IPS-NIHi11 (cell line): ENCODE data around the gene CLDN9.
"Not testable (repeated sequence)": the region's sequence is repeated elsewhere in the genome, so short reads cannot be mapped to it uniquely, and the experiment has no call there.

Experiments
- DNase-seq: peaks from one replicate; pipeline ENCODE4 v3.0.0; 2012; ENCODE audit warnings: mixed read lengths, low spot score

Gene CLDN9

GRCh38 chr16:3030222-3031212, 17.8 kb downstream of the CLDN9 start:
- no peak for DNase-seq

DNA sequence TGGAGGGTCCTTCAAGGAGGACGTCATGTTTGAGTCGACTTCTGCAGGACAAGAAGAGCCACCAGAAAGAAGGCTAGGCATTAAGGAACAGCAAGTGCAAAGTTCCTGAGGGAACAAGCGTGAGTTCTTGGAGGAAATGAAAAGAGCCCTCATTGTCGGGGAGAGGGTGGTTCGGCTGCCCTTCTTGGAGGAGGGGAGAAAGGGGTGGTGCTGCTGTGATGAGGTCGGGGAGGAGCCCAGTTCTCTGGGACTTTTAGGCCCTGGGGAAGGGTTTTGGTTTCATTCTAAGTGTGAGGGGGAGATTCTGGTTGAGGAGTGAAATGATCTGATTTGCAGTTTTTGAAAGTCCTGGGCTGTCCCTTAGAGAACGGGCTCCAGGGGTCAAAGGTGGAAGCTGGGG, 19.9 kb downstream of the CLDN9 start:
- no peak for DNase-seq

DNA sequence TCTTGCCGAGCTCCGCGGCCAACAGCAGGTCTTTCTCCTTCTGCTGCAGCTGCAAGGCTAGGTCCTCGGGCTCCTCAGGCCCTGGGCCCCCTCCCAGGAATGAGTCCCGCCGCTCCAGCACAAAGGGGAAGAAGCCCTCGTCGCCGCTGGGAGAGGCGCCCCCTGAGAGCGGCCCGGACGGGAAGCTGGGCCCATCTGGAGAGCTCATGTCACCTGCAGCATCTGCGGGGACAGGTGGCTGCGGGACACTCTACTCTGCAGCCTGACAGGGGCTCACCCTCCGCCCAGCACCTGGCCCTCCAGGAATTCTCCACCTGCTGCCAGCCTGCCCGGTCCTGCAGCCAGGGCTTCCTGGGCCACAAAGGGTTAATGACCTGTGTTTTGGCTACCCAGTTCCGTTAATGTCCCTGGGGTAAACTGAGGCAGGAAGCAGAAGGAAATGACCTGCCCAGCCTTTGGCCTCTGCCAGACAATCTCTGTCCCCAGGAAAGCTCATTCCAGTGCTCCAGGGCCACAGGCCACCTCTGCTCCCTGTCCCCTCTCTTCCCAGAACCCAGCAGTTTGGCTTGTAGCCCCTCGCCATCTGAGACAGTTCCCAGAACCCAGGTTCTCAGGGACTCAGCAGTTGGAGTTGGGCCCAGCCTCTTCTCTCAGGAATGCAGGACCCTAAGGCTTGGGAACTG, 22.7 kb downstream of the CLDN9 start:
- DNase-seq = no peak

DNA sequence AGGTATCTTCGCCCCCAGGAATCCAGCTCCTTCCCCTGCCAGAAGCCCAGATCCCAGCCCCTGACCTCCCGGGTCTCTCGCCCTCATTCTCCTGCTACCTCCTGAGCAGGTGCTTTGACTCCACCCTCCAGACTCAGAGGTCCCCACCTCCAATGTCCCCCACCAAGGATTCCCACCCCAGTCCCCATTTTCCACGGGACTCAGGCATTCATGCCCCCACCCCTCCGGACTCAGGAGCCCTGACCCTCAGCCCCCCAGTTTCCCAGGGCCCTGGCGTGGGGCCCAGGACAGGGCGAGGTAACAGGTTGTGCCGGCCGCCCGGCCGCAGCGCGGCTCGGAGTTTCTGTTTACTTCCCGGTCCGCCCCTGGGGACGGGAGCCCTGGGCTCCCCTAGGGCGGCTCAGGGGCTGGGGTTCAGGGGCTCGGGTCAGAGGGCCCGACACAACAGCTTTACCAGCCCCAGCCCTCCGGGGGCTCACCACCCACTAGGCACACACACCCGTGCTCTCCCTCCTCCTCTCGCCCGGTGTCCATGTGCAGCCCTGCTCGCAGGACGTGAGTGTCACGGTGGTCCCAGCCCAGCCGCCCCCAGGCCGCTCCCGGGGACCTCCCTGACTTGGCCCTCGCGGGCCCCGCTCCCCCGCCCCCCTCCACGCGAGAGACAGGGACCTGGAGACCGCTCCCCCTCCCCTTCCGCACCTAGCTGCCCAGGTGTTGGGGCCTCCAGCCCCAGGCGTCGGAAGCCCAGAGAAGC, 23.4 kb downstream of the CLDN9 start:
- DNase-seq = peak; percentile 55

DNA sequence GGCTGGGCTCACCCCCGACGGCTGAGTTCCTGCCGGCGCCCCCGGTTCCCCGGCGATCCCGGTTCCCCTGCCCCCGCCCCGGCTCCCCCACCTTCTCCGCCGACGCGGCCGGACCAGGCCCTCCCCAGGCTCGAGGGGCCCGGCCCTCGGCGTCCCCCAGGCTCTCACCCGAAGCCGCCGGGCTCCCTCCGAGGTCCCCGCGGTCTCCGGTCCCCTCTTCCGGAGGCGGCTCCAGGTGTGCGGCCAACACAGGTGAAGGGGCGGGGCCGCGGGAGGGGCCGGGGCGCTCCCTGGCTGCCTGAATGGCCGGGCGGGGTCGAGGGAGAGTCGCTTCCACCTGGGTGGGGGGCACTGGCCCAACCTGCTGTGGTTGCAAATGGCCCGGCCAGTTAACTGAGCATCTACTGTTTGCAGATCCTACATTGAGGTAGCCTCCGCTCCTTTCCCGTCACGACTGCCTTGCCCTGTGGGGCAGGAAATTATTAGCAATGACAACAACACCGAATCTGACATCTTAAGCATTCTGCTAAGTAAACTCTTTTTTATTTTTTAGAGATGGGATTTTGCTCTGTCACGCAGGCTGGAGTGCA, 24.1 kb downstream of the CLDN9 start, which contains the start of gene BICDL2:
TSS of gene BICDL2 (minus strand) at position 219 of the 590 bp plus-strand sequence. CDS start 1,448 bp downstream, outside the sequence.
- DNase-seq = peak; percentile 84

GRCh38 chr16:3038256-3038655, 25.5 kb downstream of the CLDN9 start:
- DNase-seq = peak; percentile 62

- DNase-seq = no peak
Observed at GRCh38 chr16:3038896-3039295, 26.2 kb downstream of the CLDN9 start.

- no peak for DNase-seq
Observed at GRCh38 chr16:3042376-3042775, 29.7 kb downstream of the CLDN9 start.

- DNase-seq = no peak
Observed at GRCh38 chr16:3044708-3045107, 32.0 kb downstream of the CLDN9 start.

- DNase-seq = peak; percentile 76
Observed at GRCh38 chr16:3045758-3046640, 33.3 kb downstream of the CLDN9 start, which contains the start of gene MMP25. Gene MMP25 (plus strand): TSS chr16:3046561. CDS start chr16:3046918, 357 bp downstream.

DNA sequence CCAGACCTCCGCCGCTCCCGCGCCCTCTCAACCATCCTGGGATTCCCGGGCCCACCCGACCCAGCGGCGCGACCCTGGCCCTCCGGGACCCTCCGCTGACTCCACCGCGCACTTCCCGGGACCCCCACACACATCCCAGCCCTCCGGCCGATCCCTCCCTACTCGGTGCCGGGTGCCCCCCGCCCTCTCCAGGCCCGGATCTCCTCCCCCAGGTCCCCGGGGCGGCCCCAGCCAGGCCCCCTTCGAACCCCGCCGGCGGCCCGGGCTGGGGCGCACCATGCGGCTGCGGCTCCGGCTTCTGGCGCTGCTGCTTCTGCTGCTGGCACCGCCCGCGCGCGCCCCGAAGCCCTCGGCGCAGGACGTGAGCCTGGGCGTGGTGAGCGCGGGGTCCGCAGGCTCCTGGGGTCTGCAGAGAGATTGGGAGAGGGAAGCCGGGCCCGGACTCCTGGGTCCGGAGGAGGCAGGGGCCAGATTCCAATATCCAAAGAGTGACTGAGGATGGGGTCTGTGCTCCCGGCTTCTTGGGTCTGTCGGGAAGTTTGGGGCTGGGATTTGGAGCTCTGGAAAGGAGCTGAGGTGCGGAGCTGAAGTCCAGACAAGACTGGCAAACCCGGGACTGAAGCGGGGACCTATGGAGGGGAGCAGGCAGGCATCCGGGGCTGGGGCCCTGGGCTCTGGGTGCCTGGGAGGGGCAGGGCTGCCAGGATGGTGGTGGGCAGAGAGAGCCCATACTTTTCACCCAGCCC, 34.1 kb downstream of the CLDN9 start:
- peak; percentile 60 for DNase-seq

- DNase-seq = peak; percentile 53
Observed at GRCh38 chr16:3047387-3047720, 34.6 kb downstream of the CLDN9 start.

- no peak for DNase-seq
Observed at GRCh38 chr16:3049921-3050481, 37.3 kb downstream of the CLDN9 start.

GRCh38 chr16:3050487-3050886, 37.8 kb downstream of the CLDN9 start:
- no peak for DNase-seq

DNA sequence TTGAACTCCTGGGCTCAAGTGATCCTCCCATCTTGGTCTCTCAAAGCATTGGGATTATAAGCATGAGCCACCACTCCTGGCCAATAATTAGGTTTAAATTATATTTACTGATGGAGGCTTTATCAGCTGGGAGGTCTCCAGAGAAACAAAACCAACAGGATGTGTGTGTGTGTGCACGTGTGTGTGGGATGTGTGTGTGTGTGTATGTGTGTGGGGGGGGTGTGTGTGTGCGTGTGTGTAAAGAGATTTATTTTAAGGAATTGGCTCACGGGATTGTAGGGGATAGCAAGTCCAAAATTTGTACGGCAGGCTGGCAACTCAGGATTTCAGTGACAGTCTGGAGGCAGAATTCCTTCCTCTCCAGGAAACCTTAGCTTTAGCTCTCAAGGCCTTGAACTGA, 38.3 kb downstream of the CLDN9 start:
- no peak for DNase-seq

GRCh38 chr16:3051494-3051893, 38.8 kb downstream of the CLDN9 start:
- no peak for DNase-seq

DNA sequence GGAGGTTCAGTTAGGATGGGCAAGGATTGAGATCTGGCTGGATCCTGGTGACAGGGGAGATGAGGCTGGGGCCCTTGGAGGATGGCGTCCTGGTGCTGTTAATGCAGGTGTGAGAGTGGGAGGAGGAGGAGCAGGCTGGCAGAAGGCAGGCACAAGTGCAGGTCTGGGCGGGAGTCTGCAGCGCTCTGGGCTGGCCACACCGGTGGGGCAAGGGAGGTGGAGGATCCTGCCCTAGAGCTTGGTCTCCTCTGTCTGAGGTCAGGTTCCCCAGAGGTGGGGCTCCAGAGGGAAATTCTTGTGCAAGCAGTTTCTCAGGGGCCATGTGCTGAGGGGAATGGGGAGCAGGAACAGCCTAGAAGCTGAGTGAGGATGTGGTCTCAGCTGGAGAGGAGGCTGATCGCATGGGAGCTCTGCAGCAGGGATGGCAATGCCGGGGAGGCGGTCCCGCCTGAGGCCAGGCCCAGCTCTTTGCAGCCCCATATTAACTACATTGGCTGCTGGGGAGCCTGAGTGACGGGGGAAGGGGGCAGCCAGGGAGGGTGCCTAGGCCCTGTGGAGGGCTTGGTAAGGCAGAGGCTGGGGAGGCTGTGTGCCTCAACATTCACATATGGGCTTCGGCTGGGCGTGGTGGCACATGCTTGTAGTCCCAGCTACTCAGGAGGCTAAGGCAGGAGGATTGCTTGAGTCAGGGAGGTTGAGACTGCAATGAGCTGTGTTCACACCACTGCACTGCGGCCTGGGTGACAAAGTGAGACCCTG, 40.0 kb downstream of the CLDN9 start:
- not testable (repeated sequence) for DNase-seq

- DNase-seq = not testable (repeated sequence)
Observed at GRCh38 chr16:3053330-3053710, 40.6 kb downstream of the CLDN9 start.
